C1 segment of cervical spinal cord (tissue), 14 donors: ENCODE measurements around the gene ZBTB39.
"Not testable (repeated sequence)": the region's sequence is repeated elsewhere in the genome, so short reads cannot be mapped to it uniquely, and the experiment has no call there.

ENCODE experiments used
- DNase-seq, 14 donors: peaks; one replicate each; lab custom pipeline; 2025; lab: John Stamatoyannopoulos, UW

ZBTB39 gene

GRCh38 chr12:57031789-57032188 is 25.4 kb upstream of the ZBTB39 start:
- DNase-seq = no peak

GRCh38 chr12:57031138-57031725 is 24.9 kb upstream of the ZBTB39 start:
- DNase-seq = no peak

- DNase-seq = no peak
Observed at GRCh38 chr12:57029457-57029856, 23.1 kb upstream of the ZBTB39 start.

GRCh38 chr12:57027805-57028153 is 21.4 kb upstream of the ZBTB39 start:
- no peak for DNase-seq

GRCh38 chr12:57027011-57027804 is 20.9 kb upstream of the ZBTB39 start:
- no peak for DNase-seq

- no peak for DNase-seq
Observed at GRCh38 chr12:57025196-57025595, 18.9 kb upstream of the ZBTB39 start.

GRCh38 chr12:57022324-57022723 is 16.0 kb upstream of the ZBTB39 start:
- DNase-seq = not testable (repeated sequence)

- no peak for DNase-seq
Observed at GRCh38 chr12:57019983-57020719, 13.8 kb upstream of the ZBTB39 start.

- DNase-seq = no peak
Observed at GRCh38 chr12:57018906-57019305, 12.6 kb upstream of the ZBTB39 start.

GRCh38 chr12:57018353-57018752 is 12.0 kb upstream of the ZBTB39 start:
- not testable (repeated sequence) for DNase-seq

- no peak for DNase-seq
Observed at GRCh38 chr12:57016348-57016747, 10.0 kb upstream of the ZBTB39 start, which contains the start of gene TAC3. TAC3 (minus strand) TSS chr12:57016529; CDS start chr12:57015797, 732 bp downstream.

GRCh38 chr12:57012600-57013465 is 6.5 kb upstream of the ZBTB39 start:
- no peak for DNase-seq

GRCh38 chr12:57011438-57012424 is 5.4 kb upstream of the ZBTB39 start:
- DNase-seq = no peak

- no peak for DNase-seq
Observed at GRCh38 chr12:57010627-57011247, 4.4 kb upstream of the ZBTB39 start.

GRCh38 chr12:57009949-57010626 is 3.7 kb upstream of the ZBTB39 start:
- no peak for DNase-seq

- DNase-seq = no peak
Observed at GRCh38 chr12:57008178-57008577, 1.8 kb upstream of the ZBTB39 start.

GRCh38 chr12:57006809-57007475 is 596 bp upstream of the ZBTB39 start:
- no peak for DNase-seq

- DNase-seq = no peak
Observed at GRCh38 chr12:57004651-57005050, 1.7 kb downstream of the ZBTB39 start.

GRCh38 chr12:57003395-57003794 is 3.0 kb downstream of the ZBTB39 start:
- no peak for DNase-seq
